ENCODE data around the gene MUCL3. TPM values are rescaled to one million over a fixed set of nuclear protein-coding genes. Genes with fewer than 3 reads are reported as not detected.

MUCL3 gene
- total and polyA plus RNA-seq, 10 of the 15 experiments (the other 5 are each of a cell fraction or from before 2014, with no cell fraction given) = 0.03 to 1.4 (median 0.61) TPM

DNA sequence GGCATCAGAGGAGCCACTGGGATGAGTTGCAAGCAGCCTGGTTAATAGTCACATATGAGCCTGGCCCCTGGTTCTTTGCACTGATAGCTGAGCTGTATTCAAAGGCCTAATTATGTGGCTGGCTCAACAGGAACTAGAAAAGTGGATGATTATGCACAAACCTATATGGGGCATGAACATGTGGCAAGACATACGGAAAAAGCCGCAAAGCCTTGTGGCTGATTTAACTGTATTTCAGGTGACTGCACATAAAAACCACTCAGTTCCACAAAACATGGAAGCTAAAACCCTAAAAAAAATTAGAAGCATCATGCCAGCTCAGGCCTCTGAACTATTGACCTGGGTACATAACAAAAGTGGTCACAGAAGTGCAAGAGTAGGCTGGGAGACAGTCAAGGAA, 56.5 kb downstream of the MUCL3 start:
- CTCF ChIA-PET = no interaction called here
- ATAC-seq (no peak), FAIRE-seq (no peak), DNase-seq (ENCODE audit: low read depth, low spot score) (no peak)
- no peaks in the 10 kb centered on the region; the same call in 2 of the 3 replicates for H3K9me3 ChIP-seq (replicated peaks; ENCODE audit: control insufficient read depth, insufficient read depth, low read length)
- intact Hi-C loops (cut with micrococcal nuclease; ENCODE audit: unreplicated experiment) = no loop called here
- no peaks in the 10 kb centered on the region for H4K20me1 ChIP-seq (ENCODE audit: control insufficient read depth, insufficient read depth)
- TF ChIP-seq SIN3A (IDR thresholded peaks at IDR 0.05; ENCODE audit: low read depth, low read length) (no peak), TBL1XR1 (IDR thresholded peaks at IDR 0.05; ENCODE audit: low read depth, low read length) (no peak), RBBP5 (conservative IDR thresholded peaks at IDR 0.05) (no peak), USF2 (IDR thresholded peaks at IDR 0.05; ENCODE audit: borderline replicate concordance, low read depth, low read length) (no peak), SMC3 (IDR thresholded peaks at IDR 0.05; ENCODE audit: borderline replicate concordance, low read length) (no peak), RUNX3 (IDR thresholded peaks at IDR 0.05; ENCODE audit: low read length) (no peak), TCF7 (IDR thresholded peaks at IDR 0.05; ENCODE audit: borderline replicate concordance) (no peak), IRF3 (IDR thresholded peaks at IDR 0.05) (no peak), DPF2 (IDR thresholded peaks at IDR 0.05) (no peak), NFYB (IDR thresholded peaks at IDR 0.05; ENCODE audit: insufficient read depth, low read depth, low read length) (no peak), CHD1 (IDR thresholded peaks at IDR 0.05; ENCODE audit: low read depth, low read length) (no peak), CBX3 (IDR thresholded peaks at IDR 0.05; ENCODE audit: borderline replicate concordance, low read depth) (no peak), ZZZ3 (IDR thresholded peaks at IDR 0.05; ENCODE audit: control insufficient read depth, insufficient read length, low read depth) (no peak), SUZ12 (IDR thresholded peaks at IDR 0.05; ENCODE audit: unreplicated experiment) (no peak), ZNF207 (IDR thresholded peaks at IDR 0.05; ENCODE audit: borderline replicate concordance) (no peak), SRF (IDR thresholded peaks at IDR 0.05; ENCODE audit: low read depth in 2 of 2, low read length in 2 of 2) (no peak)
- TF ChIP-seq, protein P1, sequence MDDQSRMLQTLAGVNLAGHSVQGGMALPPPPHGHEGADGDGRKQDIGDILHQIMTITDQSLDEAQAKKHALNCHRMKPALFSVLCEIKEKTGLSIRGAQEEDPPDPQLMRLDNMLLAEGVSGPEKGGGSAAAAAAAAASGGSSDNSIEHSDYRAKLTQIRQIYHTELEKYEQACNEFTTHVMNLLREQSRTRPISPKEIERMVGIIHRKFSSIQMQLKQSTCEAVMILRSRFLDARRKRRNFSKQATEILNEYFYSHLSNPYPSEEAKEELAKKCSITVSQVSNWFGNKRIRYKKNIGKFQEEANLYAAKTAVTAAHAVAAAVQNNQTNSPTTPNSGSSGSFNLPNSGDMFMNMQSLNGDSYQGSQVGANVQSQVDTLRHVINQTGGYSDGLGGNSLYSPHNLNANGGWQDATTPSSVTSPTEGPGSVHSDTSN (IDR thresholded peaks at IDR 0.05; ENCODE audit: insufficient replicate concordance, low read depth, low read length) = no peak
- TF ChIP-seq, protein P2, sequence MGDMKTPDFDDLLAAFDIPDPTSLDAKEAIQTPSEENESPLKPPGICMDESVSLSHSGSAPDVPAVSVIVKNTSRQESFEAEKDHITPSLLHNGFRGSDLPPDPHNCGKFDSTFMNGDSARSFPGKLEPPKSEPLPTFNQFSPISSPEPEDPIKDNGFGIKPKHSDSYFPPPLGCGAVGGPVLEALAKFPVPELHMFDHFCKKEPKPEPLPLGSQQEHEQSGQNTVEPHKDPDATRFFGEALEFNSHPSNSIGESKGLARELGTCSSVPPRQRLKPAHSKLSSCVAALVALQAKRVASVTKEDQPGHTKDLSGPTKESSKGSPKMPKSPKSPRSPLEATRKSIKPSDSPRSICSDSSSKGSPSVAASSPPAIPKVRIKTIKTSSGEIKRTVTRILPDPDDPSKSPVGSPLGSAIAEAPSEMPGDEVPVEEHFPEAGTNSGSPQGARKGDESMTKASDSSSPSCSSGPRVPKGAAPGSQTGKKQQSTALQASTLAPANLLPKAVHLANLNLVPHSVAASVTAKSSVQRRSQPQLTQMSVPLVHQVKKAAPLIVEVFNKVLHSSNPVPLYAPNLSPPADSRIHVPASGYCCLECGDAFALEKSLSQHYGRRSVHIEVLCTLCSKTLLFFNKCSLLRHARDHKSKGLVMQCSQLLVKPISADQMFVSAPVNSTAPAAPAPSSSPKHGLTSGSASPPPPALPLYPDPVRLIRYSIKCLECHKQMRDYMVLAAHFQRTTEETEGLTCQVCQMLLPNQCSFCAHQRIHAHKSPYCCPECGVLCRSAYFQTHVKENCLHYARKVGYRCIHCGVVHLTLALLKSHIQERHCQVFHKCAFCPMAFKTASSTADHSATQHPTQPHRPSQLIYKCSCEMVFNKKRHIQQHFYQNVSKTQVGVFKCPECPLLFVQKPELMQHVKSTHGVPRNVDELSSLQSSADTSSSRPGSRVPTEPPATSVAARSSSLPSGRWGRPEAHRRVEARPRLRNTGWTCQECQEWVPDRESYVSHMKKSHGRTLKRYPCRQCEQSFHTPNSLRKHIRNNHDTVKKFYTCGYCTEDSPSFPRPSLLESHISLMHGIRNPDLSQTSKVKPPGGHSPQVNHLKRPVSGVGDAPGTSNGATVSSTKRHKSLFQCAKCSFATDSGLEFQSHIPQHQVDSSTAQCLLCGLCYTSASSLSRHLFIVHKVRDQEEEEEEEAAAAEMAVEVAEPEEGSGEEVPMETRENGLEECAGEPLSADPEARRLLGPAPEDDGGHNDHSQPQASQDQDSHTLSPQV (IDR thresholded peaks at IDR 0.05) = no peak
- WGBS (ENCODE audit: insufficient coverage, insufficient replicate concordance, low lambda C conversion rate, missing lambda C conversion rate) = 73% methylated on average over 2 of the region's 2 CpGs
- H3K4me1 ChIP-seq (ENCODE audit: control insufficient read depth, insufficient read depth, low read length) = no peaks in the 10 kb centered on the region
- POLR2A ChIA-PET = no interaction called here
- H3K79me2 ChIP-seq (ENCODE audit: control insufficient read depth, insufficient read depth, low read length) = no peaks in the 10 kb centered on the region
- RAD21 ChIA-PET (ENCODE audit: unreplicated experiment) = no interaction called here
- BruUV-seq (replicated peaks) = no TSS peak
- H3K27me3 ChIP-seq (replicated peaks in 1 of 2; ENCODE audit: control insufficient read depth in 2 of 2, insufficient read depth in 2 of 2, low read length in 1 of 2) = no peaks in the 10 kb centered on the region
- in situ Hi-C loops (cut with MboI) = no loop called here
- H3K27ac ChIP-seq (ENCODE audit: control insufficient read depth, insufficient read depth) = no peak overlapping the region
- no peak overlapping the region for H3K4me2 ChIP-seq (ENCODE audit: control insufficient read depth, insufficient read depth)
- no peak overlapping the region for H3K4me3 ChIP-seq
- SMC1A ChIA-PET (ENCODE audit: uncharacterized antibody, unreplicated experiment) = no interaction called here
- no peak overlapping the region for H2AFZ ChIP-seq (ENCODE audit: control insufficient read depth, low read depth, low read length)
- H3K36me3 ChIP-seq (ENCODE audit: control insufficient read depth in 2 of 2, insufficient read depth in 2 of 2, low read length in 1 of 2) = no peaks in the 10 kb centered on the region
- H3K9ac ChIP-seq (ENCODE audit: control insufficient read depth, insufficient read depth, low read length) = no peak overlapping the region
